Tibial nerve (tissue), 4 donors: ENCODE measurements around the gene ZNF148. TPM values are rescaled to one million over a fixed set of nuclear protein-coding genes. Genes with fewer than 3 reads are reported as not detected.
"Not testable (repeated sequence)": the region's sequence is repeated elsewhere in the genome, so short reads cannot be mapped to it uniquely, and the experiment has no call there.

Experiments
- DNase-seq, 2 donors: peaks; one replicate each; pipeline ENCODE4 v3.0.0-alpha.2; 2019; ENCODE audit warnings: low spot score in 2 of 2
- H3K27ac ChIP-seq, 4 donors: fragments of 200-600 bp; sonication (generic) in 3 of 4; one replicate each; pipeline ENCODE4 v1.5.1; 2017 to 2019; ENCODE audit warnings: mild to moderate bottlenecking in 1 of 4
- H3K27me3 ChIP-seq, 2 donors: fragments of 200-600 bp; sonication (generic) in 1 of 2; one replicate each; pipeline versions ENCODE4 v1.5.1 to v1.6.0; 2017 to 2019
- H3K36me3 ChIP-seq, 3 donors: fragments of 200-600 bp; sonication (generic); one replicate each; pipeline ENCODE4 v1.5.1; 2018 to 2019
- H3K4me1 ChIP-seq, 4 donors: fragments of 200-600 bp; sonication (generic) in 3 of 4; one replicate each; pipeline ENCODE4 v1.5.1; 2017 to 2019
- H3K4me3 ChIP-seq, 4 donors: fragments of 200-600 bp; sonication (generic) in 3 of 4; one replicate each; pipeline ENCODE4 v1.5.1; 2017 to 2019; ENCODE audit warnings: mild to moderate bottlenecking in 1 of 4, moderate library complexity in 1 of 4
- H3K9me3 ChIP-seq, 4 donors: fragments of 200-600 bp; sonication (generic) in 3 of 4; one replicate each; pipeline ENCODE4 v1.5.1; 2017 to 2019
- EP300 ChIP-seq, 2 donors: sonication (generic); formaldehyde crosslinking; IDR thresholded peaks; one replicate each; pipeline ENCODE4 v1.6.1; 2017; ENCODE audit warnings: antibody characterized with exemption in 2 of 2, mild to moderate bottlenecking in 1 of 2
- POLR2A ChIP-seq, 2 donors: fragments of 450-650 bp; IDR thresholded peaks; one replicate each; pipeline ENCODE4 v1.6.1; 2017; ENCODE audit warnings: antibody characterized with exemption in 2 of 2, mild to moderate bottlenecking in 2 of 2, moderate library complexity in 2 of 2
- WGBS, 2 donors: methylation state at CpG; one replicate each; pipeline ENCODE4 v1.1.5; 2018; 5-methylcytosine and 5-hydroxymethylcytosine counted together
- total RNA-seq, 4 donors: library from RNA; depleted of rRNA; stranded (reverse); fragments of >200 nt; gene quantifications; one replicate each; pipeline ENCODE4 v1.1.0, GENCODE V29; 2016
- TF ChIP-seq, protein P1 (sequence below), 5 experiments: fragments of 200-600 bp in 3 of 5; fragments of 450-650 bp in 2 of 5; sonication (generic) in 3 of 5; IDR thresholded peaks; one replicate each; pipeline ENCODE4 v1.5.1; 2016 to 2019; ENCODE audit warnings: antibody characterized with exemption in 5 of 5, mild to moderate bottlenecking in 3 of 5, moderate library complexity in 2 of 5

Gene ZNF148
- total RNA-seq, 4 donors from 2014 or later: 19.5 to 28.0 (median 24.0) TPM

DNA sequence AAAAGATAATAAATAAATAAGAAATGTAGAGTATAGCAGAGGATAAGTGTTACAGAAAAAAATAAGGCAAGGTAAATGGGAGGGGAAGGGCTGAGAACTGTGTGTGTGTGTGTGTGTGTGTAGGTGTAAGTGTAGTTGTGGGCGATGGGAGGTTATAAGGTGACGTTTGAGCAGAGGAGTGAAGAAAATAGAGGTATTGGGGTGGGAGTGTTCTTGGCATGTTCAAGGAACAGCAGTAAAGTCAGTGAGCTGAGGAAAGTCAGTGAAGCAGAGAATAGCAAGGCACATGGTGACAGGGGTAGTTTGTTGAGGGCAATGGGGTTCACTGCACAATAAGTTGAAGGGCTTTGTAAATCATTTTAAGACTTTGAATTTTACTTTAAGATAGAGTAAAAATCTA is 30.9 kb upstream of the ZNF148 start:
- 75 to 77% methylated on average over 2 of the region's 2 CpGs for WGBS, 2 donors
- no peak overlapping the region for H3K27ac ChIP-seq
- no peaks in the 10 kb centered on the region for H3K27me3 ChIP-seq
- no peak for TF ChIP-seq EP300 (IDR thresholded peaks at IDR 0.05)
- TF ChIP-seq, protein P1, sequence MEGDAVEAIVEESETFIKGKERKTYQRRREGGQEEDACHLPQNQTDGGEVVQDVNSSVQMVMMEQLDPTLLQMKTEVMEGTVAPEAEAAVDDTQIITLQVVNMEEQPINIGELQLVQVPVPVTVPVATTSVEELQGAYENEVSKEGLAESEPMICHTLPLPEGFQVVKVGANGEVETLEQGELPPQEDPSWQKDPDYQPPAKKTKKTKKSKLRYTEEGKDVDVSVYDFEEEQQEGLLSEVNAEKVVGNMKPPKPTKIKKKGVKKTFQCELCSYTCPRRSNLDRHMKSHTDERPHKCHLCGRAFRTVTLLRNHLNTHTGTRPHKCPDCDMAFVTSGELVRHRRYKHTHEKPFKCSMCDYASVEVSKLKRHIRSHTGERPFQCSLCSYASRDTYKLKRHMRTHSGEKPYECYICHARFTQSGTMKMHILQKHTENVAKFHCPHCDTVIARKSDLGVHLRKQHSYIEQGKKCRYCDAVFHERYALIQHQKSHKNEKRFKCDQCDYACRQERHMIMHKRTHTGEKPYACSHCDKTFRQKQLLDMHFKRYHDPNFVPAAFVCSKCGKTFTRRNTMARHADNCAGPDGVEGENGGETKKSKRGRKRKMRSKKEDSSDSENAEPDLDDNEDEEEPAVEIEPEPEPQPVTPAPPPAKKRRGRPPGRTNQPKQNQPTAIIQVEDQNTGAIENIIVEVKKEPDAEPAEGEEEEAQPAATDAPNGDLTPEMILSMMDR (IDR thresholded peaks at IDR 0.05): no peak
- TF ChIP-seq POLR2A (IDR thresholded peaks at IDR 0.05): no peak
- no peaks in the 10 kb centered on the region for H3K9me3 ChIP-seq
- no peaks in the 10 kb centered on the region for H3K4me1 ChIP-seq
- no peak overlapping the region for H3K4me3 ChIP-seq
- no peaks in the 10 kb centered on the region for H3K36me3 ChIP-seq
- no peak for DNase-seq

DNA sequence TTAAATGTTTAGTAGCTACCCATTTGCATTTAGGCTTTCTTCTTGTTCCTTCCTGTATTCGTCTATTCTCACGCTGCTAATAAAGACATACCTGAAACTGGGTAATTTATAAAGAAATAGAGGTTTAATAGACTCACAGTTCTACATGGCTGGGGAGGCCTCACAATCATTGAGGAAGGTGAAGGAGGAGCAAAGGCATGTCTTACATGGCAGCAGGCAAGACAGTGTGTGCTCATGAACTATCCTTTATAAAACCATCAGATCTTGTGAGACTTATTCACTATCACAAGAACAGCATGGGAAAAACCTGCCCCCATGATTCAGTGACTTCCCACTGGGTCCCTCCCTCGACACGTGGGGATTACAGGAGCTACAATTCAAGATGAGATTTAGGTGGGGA is 30.4 kb upstream of the ZNF148 start:
- H3K4me1 ChIP-seq, H3K4me3 ChIP-seq, H3K27ac ChIP-seq, H3K27me3 ChIP-seq, DNase-seq, H3K9me3 ChIP-seq, H3K36me3 ChIP-seq: not testable (repeated sequence)
- 91 to 97% methylated on average over 4 of the region's 4 CpGs for WGBS, 2 donors

DNA sequence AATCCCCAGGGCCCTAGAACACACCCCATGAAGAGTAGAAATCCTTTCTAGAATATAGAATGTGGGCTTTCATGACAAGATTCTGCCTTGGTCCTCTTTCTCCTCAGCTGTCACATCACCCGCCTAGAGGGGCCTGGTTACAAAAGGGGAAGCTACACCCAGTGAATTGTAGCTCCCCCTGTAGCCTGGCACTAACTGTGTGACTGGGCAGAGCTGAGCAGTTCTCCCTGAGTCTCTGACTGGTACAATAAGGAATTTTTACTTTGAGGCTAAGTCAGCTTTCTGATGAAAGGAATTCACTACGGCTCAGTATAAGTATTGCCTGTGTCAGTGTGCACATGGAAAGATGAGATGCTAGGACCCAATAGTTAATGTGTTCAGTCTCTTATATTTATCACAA is 28.7 kb upstream of the ZNF148 start:
- TF ChIP-seq POLR2A (IDR thresholded peaks at IDR 0.05): no peak
- no peak for TF ChIP-seq EP300 (IDR thresholded peaks at IDR 0.05)
- TF ChIP-seq, protein P1 (IDR thresholded peaks at IDR 0.05): no peak
- Histone ChIP-seq H3K4me3 (no peak overlapping the region), H3K27me3 (no peaks in the 10 kb centered on the region), H3K36me3 (no peaks in the 10 kb centered on the region), H3K9me3 (no peaks in the 10 kb centered on the region), H3K27ac (no peak overlapping the region), H3K4me1 (no peaks in the 10 kb centered on the region)
- no peak for DNase-seq
- 53 to 64% methylated on average over 2 of the region's 2 CpGs for WGBS, 2 donors

DNA sequence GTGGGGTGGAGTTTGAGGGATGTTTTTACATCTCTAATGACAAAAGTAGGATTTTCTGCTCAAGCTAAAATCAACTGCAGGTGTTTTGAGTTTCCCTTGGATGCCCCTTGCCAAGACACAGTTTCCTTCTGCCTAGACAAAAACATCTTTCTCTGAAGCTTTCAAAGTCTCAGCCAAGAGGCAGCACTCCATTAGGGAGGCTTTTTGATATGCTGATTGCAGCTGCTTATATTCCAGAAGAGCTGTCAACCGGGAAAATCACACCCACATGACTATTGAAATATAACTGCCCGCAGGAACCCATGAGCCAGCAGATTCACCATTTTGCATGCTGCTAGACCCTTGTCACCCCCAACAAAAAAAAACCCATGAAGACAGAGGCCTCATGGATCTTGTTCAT is 27.5 kb upstream of the ZNF148 start:
- WGBS, 2 donors: 71 to 75% methylated on average over 2 of the region's 2 CpGs

DNA sequence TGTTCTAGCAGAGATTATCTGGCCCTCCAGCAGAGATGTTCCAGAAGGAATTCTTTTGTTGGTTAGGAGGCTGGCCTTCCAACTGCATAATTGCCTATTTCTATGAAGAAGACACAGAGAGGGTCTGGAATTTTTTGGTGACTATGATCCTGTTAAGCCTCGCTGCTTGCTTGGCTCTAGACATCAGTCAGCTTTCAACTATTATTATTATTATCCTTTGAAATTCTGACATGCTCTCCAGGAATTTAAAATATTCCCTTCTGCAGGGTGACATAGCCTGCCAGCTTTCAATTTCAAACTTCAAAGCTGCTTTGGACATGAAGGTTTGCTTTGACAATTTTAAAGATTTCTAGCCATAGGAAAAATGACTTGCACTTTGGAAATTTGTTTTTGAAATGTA is 26.3 kb upstream of the ZNF148 start:
- no peak overlapping the region for H3K4me3 ChIP-seq
- no peaks in the 10 kb centered on the region for H3K4me1 ChIP-seq
- H3K36me3 ChIP-seq: no peaks in the 10 kb centered on the region
- H3K9me3 ChIP-seq: no peaks in the 10 kb centered on the region
- no peak for DNase-seq
- no peak overlapping the region for H3K27ac ChIP-seq
- 41 to 57% methylated on average over 1 of the region's 1 CpG for WGBS, 2 donors
- TF ChIP-seq, protein P1 (IDR thresholded peaks at IDR 0.05): no peak
- no peak for TF ChIP-seq POLR2A (IDR thresholded peaks at IDR 0.05)
- no peak for TF ChIP-seq EP300 (IDR thresholded peaks at IDR 0.05)
- no peaks in the 10 kb centered on the region for H3K27me3 ChIP-seq

More for the DNA sequence above, 27.5 kb upstream of the ZNF148 start:
- H3K36me3 ChIP-seq: no peaks in the 10 kb centered on the region
- no peak overlapping the region for H3K4me3 ChIP-seq
- H3K4me1 ChIP-seq: no peaks in the 10 kb centered on the region
- no peaks in the 10 kb centered on the region for H3K9me3 ChIP-seq
- no peaks in the 10 kb centered on the region for H3K27me3 ChIP-seq
- H3K27ac ChIP-seq: no peak overlapping the region
- no peak for DNase-seq
- TF ChIP-seq POLR2A (IDR thresholded peaks at IDR 0.05) (no peak), EP300 (IDR thresholded peaks at IDR 0.05) (no peak)
- TF ChIP-seq, protein P1 (IDR thresholded peaks at IDR 0.05): no peak

DNA sequence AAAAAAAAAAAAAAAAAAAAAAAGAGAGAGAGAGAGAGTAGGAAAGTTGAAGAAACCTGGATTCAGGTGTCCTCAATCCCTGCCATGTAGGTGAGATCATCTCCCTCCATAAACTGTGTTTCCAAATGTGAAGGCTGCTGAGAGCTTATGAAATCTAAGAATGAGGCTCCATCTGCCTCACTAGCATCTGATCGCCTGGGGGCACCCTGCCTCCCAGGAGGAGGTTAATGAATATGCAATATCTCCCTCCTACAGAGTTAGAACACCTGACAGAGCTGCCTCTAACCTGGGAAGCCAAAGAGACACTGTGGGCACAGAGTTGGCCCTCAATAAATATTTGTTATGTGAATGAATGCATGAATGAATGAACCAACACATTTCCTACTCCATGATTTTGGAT is 23.8 kb upstream of the ZNF148 start:
- H3K9me3 ChIP-seq: no peaks in the 10 kb centered on the region
- WGBS, 2 donors: 29 to 31% methylated on average over 1 of the region's 1 CpG
- no peak overlapping the region for H3K27ac ChIP-seq
- H3K27me3 ChIP-seq: no peaks in the 10 kb centered on the region
- DNase-seq: no peak
- TF ChIP-seq EP300 (IDR thresholded peaks at IDR 0.05) (no peak), POLR2A (IDR thresholded peaks at IDR 0.05) (no peak)
- TF ChIP-seq, protein P1 (IDR thresholded peaks at IDR 0.05): no peak
- no peaks in the 10 kb centered on the region for H3K4me1 ChIP-seq
- H3K36me3 ChIP-seq: no peaks in the 10 kb centered on the region
- no peak overlapping the region for H3K4me3 ChIP-seq
